Fibroblast of mammary gland (primary cell): ENCODE measurements around the gene MARCO.

Experiments
- DNase-seq: peaks from one replicate; pipeline ENCODE4 v3.0.0-alpha.2; 2010; ENCODE audit warnings: low read depth
- H3K4me3 ChIP-seq: 2 replicates; pipeline ENCODE4 v1.5.1; 2011; ENCODE audit warnings: low read depth, mild to moderate bottlenecking, low read length, moderate library complexity; ENCODE audit not compliant: control insufficient read depth
- CTCF ChIP-seq: conservative IDR thresholded peaks from 2 replicates; pipeline ENCODE4 v1.5.1; 2011; ENCODE audit warnings: low read depth, low read length, inconsistent platforms; ENCODE audit not compliant: control insufficient read depth, insufficient read depth

MARCO gene

GRCh38 chr2:118906186-118906585 lies 35.8 kb upstream of the MARCO start:
- TF ChIP-seq CTCF: no peak
- no peak for DNase-seq
- H3K4me3 ChIP-seq: no peak overlapping the region

GRCh38 chr2:118907759-118908158 lies 34.2 kb upstream of the MARCO start:
- no peak for TF ChIP-seq CTCF
- no peak for DNase-seq
- no peak overlapping the region for H3K4me3 ChIP-seq

DNA sequence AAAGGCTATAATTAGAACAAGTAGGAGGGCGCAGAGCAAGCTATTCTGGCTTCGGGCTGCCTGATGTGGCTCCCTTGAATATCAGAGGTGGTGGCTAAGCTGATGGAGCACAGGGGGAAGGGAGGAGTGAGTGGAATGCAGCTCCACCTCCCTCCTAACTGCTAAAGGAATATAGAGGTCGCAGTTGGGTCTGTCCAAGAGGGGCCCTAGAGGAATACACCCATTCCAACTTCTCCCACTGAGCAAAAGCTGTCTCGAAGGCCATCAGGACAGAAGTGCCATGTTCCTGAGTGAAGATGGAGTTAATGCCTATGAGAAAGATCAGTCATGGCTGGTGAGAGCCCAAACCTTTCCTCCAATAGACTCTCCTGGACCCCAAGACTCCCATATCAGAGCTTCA lies 32.8 kb upstream of the MARCO start:
- no peak for DNase-seq
- no peak overlapping the region for H3K4me3 ChIP-seq
- TF ChIP-seq CTCF: no peak

DNA sequence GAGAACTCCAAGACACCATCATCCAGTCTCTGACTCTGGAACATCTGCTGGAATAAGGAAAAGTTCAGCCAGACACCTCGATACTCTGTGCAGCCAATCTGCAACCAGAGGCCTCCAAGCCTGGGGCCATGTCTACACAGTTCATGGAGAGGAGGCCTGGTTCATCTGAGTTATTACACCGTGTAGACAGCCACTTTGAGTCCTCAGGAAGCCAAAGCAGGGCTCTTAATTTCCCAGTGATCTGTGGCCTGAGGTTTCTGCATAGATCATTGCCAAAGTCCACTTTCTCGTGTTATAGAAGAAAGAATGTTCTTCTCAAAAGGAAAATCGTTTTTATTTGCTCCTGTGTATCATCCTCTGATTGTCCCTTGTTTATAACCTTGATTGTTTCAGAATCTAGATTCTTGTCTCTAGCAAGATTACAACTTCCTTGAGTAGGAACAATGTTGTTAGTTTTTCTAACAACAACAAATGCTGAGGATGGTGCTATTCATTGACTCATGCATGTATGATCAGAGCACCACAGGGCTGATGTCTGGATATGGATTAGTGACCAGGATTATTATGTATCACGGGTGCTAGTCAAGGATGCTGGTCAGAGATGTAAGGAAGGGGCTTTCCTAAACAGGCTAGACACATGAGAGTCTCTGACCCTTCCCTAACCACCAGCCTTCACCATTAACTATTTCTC lies 30.7 kb upstream of the MARCO start:
- no peak for DNase-seq
- TF ChIP-seq CTCF: no peak
- H3K4me3 ChIP-seq: no peak overlapping the region

DNA sequence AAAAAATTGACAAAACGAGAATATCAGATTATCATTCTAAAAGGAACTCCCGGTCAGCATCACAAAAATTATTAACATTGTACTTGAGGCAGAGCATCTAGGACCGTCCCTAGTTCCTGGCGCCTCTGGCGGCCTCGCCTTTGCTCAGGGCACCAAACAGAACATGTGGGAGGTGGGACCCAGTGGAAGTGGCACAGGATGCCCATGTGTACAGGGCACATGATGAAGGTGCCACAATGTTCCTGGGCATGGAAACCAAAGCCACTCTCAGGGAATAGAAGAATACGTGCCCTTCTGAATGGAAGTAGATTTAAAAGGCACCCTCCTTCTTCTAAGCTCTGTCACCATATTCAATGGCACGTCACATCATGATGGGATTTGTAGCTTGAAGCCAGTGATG lies 30.1 kb upstream of the MARCO start:
- no peak for DNase-seq
- H3K4me3 ChIP-seq: no peak overlapping the region
- TF ChIP-seq CTCF: no peak

DNA sequence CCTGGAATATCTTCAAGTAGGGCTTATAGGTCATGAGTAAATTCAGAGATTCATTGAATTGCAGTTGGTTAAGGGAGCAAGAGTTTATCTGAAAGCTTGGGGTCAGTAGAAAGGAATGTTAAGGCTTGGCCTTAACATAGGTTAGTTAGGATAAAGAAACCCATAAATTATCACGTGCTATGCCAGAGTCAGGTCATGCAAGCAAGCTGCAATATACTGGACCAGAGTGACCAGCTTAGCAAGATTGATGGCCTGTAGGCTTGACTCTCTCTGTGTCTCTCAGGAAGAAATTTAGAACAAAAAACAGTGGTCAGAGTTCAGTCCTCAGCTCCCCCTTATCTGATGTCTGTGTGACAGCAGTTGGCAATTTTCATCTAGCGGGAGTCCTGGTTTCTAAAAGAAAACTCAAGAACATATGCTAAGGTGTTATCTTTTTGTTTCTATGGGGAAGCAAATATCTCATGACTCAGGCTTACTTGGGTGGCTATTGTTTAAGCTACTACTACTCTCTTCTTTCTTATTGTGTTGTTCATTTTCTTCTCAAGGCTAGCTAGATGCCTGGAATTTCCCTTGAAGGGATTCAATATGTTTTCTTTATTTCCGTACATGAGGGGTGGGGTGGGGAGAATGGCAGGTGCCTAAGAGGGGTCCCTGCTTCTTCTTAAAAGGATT lies 28.7 kb upstream of the MARCO start:
- H3K4me3 ChIP-seq: no peak overlapping the region
- TF ChIP-seq CTCF: no peak
- DNase-seq: peak; percentile 4
